Transverse colon (tissue), 4 donors: ENCODE data around the gene SELL. TPM values are rescaled to one million over a fixed set of nuclear protein-coding genes. Genes with fewer than 3 reads are reported as not detected.

ENCODE experiments used
- DNase-seq: peaks from one replicate; pipeline ENCODE4 v3.0.0-alpha.2; 2019
- H3K27ac ChIP-seq, 4 donors: fragments of 200-600 bp; sonication (generic); 2 replicates each; pipeline ENCODE4 v1.5.1; 2016 to 2018; ENCODE audit warnings: inconsistent platforms in 4 of 4
- H3K27me3 ChIP-seq: fragments of 200-600 bp; sonication (generic); 2 replicates; pipeline ENCODE4 v1.5.1; 2017; ENCODE audit warnings: inconsistent platforms
- H3K36me3 ChIP-seq, 4 donors: fragments of 200-600 bp; sonication (generic); 2 replicates each; pipeline ENCODE4 v1.5.1; 2017 to 2019; ENCODE audit warnings: inconsistent platforms in 4 of 4
- H3K4me1 ChIP-seq, 4 donors: fragments of 200-600 bp; sonication (generic); 2 replicates each; pipeline ENCODE4 v1.5.1; 2017 to 2020; ENCODE audit warnings: inconsistent platforms in 4 of 4
- H3K4me3 ChIP-seq, 4 donors: fragments of 200-600 bp; sonication (generic); 1 replicate in 1 of 4; 2 replicates in 3 of 4; pipeline versions ENCODE4 v1.5.1 to v1.6.1; 2017 to 2019; ENCODE audit warnings: inconsistent platforms in 4 of 4
- H3K9me3 ChIP-seq, 2 donors: fragments of 200-600 bp; sonication (generic); 2 replicates each; pipeline ENCODE4 v1.5.1; 2017 to 2019; ENCODE audit warnings: inconsistent platforms in 2 of 2
- EP300 ChIP-seq: sonication (generic); formaldehyde crosslinking; IDR thresholded peaks from one replicate; pipeline ENCODE4 v1.6.1; 2017; ENCODE audit warnings: antibody characterized with exemption, low read depth
- POLR2A ChIP-seq: fragments of 450-650 bp; IDR thresholded peaks from one replicate; pipeline ENCODE4 v1.6.1; 2016; ENCODE audit warnings: antibody characterized with exemption, mild to moderate bottlenecking, moderate library complexity
- POLR2AphosphoS5 ChIP-seq, 3 donors: sonication (generic); formaldehyde crosslinking; IDR thresholded peaks; one replicate each; pipeline ENCODE4 v1.6.1; 2016; ENCODE audit warnings: antibody characterized with exemption in 3 of 3
- WGBS, 2 donors: methylation state at CpG; one replicate each; pipeline ENCODE4 v1.1.5; 2018; ENCODE audit warnings: low coverage in 1 of 2; 5-methylcytosine and 5-hydroxymethylcytosine counted together
- in situ Hi-C, 4 donors: fragments of 200-750 bp; cut with MboI; loops; one replicate each; pipeline versions ENCODE4 v1.15.0 to v1.15.1; 2017; ENCODE audit warnings: low sequenced_read_pairs in 3 of 4, low pct_ligation_motif_present in 1 of 4, low pct_unique_long_range_greater_than_20kb in 1 of 4
- intact Hi-C: fragments of 100-400 bp; cut with DNase I; formaldehyde crosslinking; loops from one replicate; pipeline ENCODE4 v1.15.1; 2023; ENCODE audit warnings: low total_unique reads
- total RNA-seq, 4 donors: library from RNA; depleted of rRNA; stranded (reverse); fragments of >200 nt; gene quantifications; one replicate each; pipeline ENCODE4 v1.1.0, GENCODE V29; 2016
- TF ChIP-seq, protein P1 (sequence below), 5 experiments: fragments of 200-600 bp in 3 of 5; fragments of 450-650 bp in 2 of 5; sonication (generic) in 3 of 5; IDR thresholded peaks; 1 replicate in 2 of 5; 2 replicates in 3 of 5; pipeline ENCODE4 v1.5.1; 2016 to 2017; ENCODE audit warnings: antibody characterized with exemption in 5 of 5, inconsistent platforms in 3 of 5, mild to moderate bottlenecking in 2 of 5, moderate library complexity in 1 of 5

The SELL gene
- total RNA-seq, 4 donors from 2014 or later: 0.55 to 6.4 (median 2.9) TPM; not detected in 1

DNA sequence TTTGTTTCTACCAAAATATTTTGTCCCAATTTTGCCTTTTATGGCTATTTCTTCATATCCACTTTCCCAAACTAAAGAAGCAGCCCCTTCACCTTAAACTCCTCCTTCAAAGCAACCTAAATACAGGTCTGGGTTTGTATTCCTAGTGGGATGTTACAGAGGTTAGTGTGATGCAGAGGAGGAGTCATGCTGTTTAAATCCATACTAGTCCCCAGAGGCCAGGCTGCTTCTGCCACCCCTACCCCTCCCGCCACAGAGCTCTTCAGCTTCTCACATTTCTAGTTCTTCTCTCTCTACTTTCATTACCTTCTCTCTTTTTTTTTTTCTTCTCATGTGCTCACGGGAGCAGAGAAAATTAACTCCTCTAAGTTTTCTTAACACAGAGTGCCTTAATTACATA, 29.3 kb downstream of the SELL start:
- no peaks in the 10 kb centered on the region for H3K36me3 ChIP-seq
- no peaks in the 10 kb centered on the region for H3K4me1 ChIP-seq
- intact Hi-C loops: no loop called here
- H3K27ac ChIP-seq: no peak overlapping the region
- H3K9me3 ChIP-seq: no peaks in the 10 kb centered on the region
- WGBS, 2 donors: 48 to 49% methylated on average over 2 of the region's 2 CpGs
- peaks cover 14% of the 10 kb centered on the region for H3K27me3 ChIP-seq
- in situ Hi-C loops: no loop called here
- no peak for DNase-seq
- TF ChIP-seq, protein P1, sequence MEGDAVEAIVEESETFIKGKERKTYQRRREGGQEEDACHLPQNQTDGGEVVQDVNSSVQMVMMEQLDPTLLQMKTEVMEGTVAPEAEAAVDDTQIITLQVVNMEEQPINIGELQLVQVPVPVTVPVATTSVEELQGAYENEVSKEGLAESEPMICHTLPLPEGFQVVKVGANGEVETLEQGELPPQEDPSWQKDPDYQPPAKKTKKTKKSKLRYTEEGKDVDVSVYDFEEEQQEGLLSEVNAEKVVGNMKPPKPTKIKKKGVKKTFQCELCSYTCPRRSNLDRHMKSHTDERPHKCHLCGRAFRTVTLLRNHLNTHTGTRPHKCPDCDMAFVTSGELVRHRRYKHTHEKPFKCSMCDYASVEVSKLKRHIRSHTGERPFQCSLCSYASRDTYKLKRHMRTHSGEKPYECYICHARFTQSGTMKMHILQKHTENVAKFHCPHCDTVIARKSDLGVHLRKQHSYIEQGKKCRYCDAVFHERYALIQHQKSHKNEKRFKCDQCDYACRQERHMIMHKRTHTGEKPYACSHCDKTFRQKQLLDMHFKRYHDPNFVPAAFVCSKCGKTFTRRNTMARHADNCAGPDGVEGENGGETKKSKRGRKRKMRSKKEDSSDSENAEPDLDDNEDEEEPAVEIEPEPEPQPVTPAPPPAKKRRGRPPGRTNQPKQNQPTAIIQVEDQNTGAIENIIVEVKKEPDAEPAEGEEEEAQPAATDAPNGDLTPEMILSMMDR (IDR thresholded peaks at IDR 0.05): no peak
- TF ChIP-seq POLR2AphosphoS5 (IDR thresholded peaks at IDR 0.05) (no peak), EP300 (no peak), POLR2A (no peak)
- H3K4me3 ChIP-seq: no peak overlapping the region

DNA sequence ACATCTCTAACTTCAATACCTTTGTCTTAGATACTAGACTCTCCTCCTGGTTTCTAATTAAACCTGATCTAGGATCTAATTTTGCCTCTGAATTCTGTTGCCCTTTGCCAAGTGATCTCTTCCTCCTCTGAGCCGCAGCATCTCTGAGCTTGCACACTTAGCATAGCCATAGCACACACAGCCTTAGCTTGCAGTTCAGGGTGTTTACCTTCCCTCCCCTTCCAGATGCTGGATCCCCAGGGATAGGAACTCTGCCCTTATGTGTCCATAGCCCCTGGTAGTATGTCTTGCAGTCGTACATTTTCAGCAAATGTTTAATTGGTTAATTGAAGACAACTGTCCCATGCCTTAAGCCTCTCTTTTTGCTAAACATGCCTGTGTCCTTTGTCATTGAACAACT, 30.3 kb downstream of the SELL start:
- H3K36me3 ChIP-seq: no peaks in the 10 kb centered on the region
- H3K4me3 ChIP-seq: no peak overlapping the region
- WGBS, 2 donors: 43 to 67% methylated on average over 1 to 2 of the region's 2 CpGs
- H3K27ac ChIP-seq: no peak overlapping the region
- H3K9me3 ChIP-seq: no peaks in the 10 kb centered on the region
- TF ChIP-seq, protein P1 (IDR thresholded peaks at IDR 0.05): no peak
- TF ChIP-seq POLR2AphosphoS5 (IDR thresholded peaks at IDR 0.05): no peak
- no peak for TF ChIP-seq EP300
- TF ChIP-seq POLR2A: no peak
- H3K27me3 ChIP-seq: peaks cover 14% of the 10 kb centered on the region
- DNase-seq: no peak
- in situ Hi-C loops: no loop called here
- intact Hi-C loops: no loop called here
- H3K4me1 ChIP-seq: no peaks in the 10 kb centered on the region

DNA sequence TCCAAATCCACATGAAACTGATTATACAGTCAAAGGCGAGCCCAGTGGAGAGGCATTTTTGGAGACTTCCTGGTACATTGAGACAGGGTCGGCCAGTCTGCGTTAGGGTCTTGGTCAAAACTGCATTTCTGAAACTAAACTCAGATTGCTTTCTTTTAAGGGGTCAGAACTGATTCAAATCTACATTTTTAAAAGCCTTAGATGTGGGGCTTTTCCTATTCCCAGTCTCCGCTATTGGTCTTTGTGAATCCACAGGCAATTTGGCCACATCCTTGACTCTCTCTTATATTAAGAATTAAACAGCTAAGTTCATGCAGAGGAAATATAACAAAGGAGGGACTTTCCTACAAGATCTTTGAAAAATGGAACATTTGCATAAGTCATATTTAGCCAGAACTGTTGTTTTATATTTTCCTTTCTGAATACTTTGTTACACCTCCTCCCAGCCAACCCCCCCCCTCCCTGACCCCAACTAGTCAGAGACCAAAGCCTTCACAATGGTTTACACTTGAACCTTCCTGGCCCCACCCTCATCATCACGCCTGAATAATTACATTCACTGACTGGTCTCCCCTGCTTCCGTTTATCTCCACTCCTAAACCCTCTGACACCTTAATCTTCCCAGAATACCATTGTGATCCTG, 30.9 kb downstream of the SELL start:
- Histone ChIP-seq H3K4me3 (no peak overlapping the region), H3K27ac (no peak overlapping the region), H3K27me3 (peaks cover 14% of the 10 kb centered on the region), H3K9me3 (no peaks in the 10 kb centered on the region), H3K36me3 (no peaks in the 10 kb centered on the region), H3K4me1 (no peaks in the 10 kb centered on the region)
- no peak for TF ChIP-seq POLR2AphosphoS5 (IDR thresholded peaks at IDR 0.05)
- TF ChIP-seq EP300: no peak
- TF ChIP-seq, protein P1 (IDR thresholded peaks at IDR 0.05): no peak
- TF ChIP-seq POLR2A: no peak
- in situ Hi-C loops (no loop called here), intact Hi-C loops (no loop called here)
- 44 to 57% methylated on average over 6 of the region's 6 CpGs for WGBS, 2 donors
- DNase-seq: no peak

DNA sequence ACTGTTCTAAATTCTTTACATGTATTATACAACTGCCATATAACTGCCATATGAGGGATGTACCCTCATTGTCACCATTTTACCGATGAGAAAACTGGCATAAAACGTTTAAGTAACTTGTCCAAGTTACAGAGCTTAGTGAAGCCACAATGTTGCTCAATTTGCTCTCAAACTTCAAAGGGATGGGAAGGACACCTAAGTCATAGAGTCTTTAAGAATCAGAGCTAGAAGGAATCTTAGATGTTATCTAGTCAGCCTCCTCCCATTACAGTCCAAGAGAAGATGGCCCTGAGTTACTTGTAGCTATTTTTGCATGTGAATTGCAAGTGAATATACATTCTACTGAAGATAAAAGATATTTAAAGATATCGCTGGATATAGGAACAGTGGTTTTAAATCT, 31.7 kb downstream of the SELL start:
- TF ChIP-seq POLR2A (no peak), POLR2AphosphoS5 (IDR thresholded peaks at IDR 0.05) (no peak), EP300 (no peak)
- TF ChIP-seq, protein P1 (IDR thresholded peaks at IDR 0.05): no peak
- no peaks in the 10 kb centered on the region for H3K36me3 ChIP-seq
- H3K4me1 ChIP-seq: no peaks in the 10 kb centered on the region
- in situ Hi-C loops (no loop called here), intact Hi-C loops (no loop called here)
- no peak for DNase-seq
- H3K27me3 ChIP-seq: peaks cover 14% of the 10 kb centered on the region
- no peak overlapping the region for H3K4me3 ChIP-seq
- no peaks in the 10 kb centered on the region for H3K9me3 ChIP-seq
- WGBS, 2 donors: 75 to 82% methylated on average over 2 to 3 of the region's 3 CpGs
- H3K27ac ChIP-seq: no peak overlapping the region
